Measurements from ENCODE around the gene B4GALT2.

Gene B4GALT2

GRCh38 chr1:43970911-43971310, 8.1 kb upstream of the B4GALT2 start:
- no peak for DNase-seq

GRCh38 chr1:43971336-43971980, 7.6 kb upstream of the B4GALT2 start:
- DNase-seq = no peak

- no peak for DNase-seq
Observed at GRCh38 chr1:43973981-43974442, 5.0 kb upstream of the B4GALT2 start.

GRCh38 chr1:43974443-43975248, 4.4 kb upstream of the B4GALT2 start, which contains the start of gene ATP6V0B:
Gene ATP6V0B (plus strand): TSS chr1:43974960. CDS start chr1:43975041, 81 bp downstream.
- peak; percentile 98 for DNase-seq

GRCh38 chr1:43975249-43975961, 3.6 kb upstream of the B4GALT2 start:
- DNase-seq = peak; percentile 71

- DNase-seq = no peak
Observed at GRCh38 chr1:43976045-43976444, 3.0 kb upstream of the B4GALT2 start.

- no peak for DNase-seq
Observed at GRCh38 chr1:43976890-43977289, 2.1 kb upstream of the B4GALT2 start.

GRCh38 chr1:43977376-43978263, 1.4 kb upstream of the B4GALT2 start:
- DNase-seq = no peak

- no peak for DNase-seq
Observed at GRCh38 chr1:43978264-43978550, 803 bp upstream of the B4GALT2 start.

GRCh38 chr1:43979261-43979527, 184 bp downstream of the B4GALT2 start:
- no peak for DNase-seq

- peak; percentile 79 for DNase-seq
Observed at GRCh38 chr1:43979528-43980254, 681 bp downstream of the B4GALT2 start.

- DNase-seq = no peak
Observed at GRCh38 chr1:43980255-43981134, 1.5 kb downstream of the B4GALT2 start.

- no peak for DNase-seq
Observed at GRCh38 chr1:43981135-43981491, 2.1 kb downstream of the B4GALT2 start.

- no peak for DNase-seq
Observed at GRCh38 chr1:43981636-43982035, 2.6 kb downstream of the B4GALT2 start.

GRCh38 chr1:43982241-43982640, 3.2 kb downstream of the B4GALT2 start:
- DNase-seq = no peak

- DNase-seq = no peak
Observed at GRCh38 chr1:43982808-43983207, 3.8 kb downstream of the B4GALT2 start.

- no peak for DNase-seq
Observed at GRCh38 chr1:43983253-43983899, 4.4 kb downstream of the B4GALT2 start.

- DNase-seq = no peak
Observed at GRCh38 chr1:43984855-43985254, 5.8 kb downstream of the B4GALT2 start.

- DNase-seq = no peak
Observed at GRCh38 chr1:43985984-43986595, 7.1 kb downstream of the B4GALT2 start.

- no peak for DNase-seq
Observed at GRCh38 chr1:43986712-43987111, 7.7 kb downstream of the B4GALT2 start.
